B cell (primary cell): ENCODE data around the gene NBPF1.
"Not testable (repeated sequence)": the region's sequence is repeated elsewhere in the genome, so short reads cannot be mapped to it uniquely, and the experiment has no call there.

ENCODE experiments used
- CTCF ChIP-seq: fragments of 200-600 bp; IDR thresholded peaks from one replicate; pipeline ENCODE4 v1.8.0; 2022; ENCODE audit warnings: antibody characterized with exemption, mild to moderate bottlenecking
- EZH2 ChIP-seq: IDR thresholded peaks from 2 replicates; pipeline ENCODE4 v1.6.1; 2012; ENCODE audit warnings: borderline replicate concordance, low read depth, mild to moderate bottlenecking, moderate library complexity, low read length; ENCODE audit not compliant: insufficient read depth, poor library complexity, severe bottlenecking

GRCh38 chr1:16545682-16546095 lies 67.7 kb downstream of the NBPF1 start:
- not testable (repeated sequence) for TF ChIP-seq CTCF, EZH2
